ENCODE data around the gene IRGC.
"Not testable (repeated sequence)": the region's sequence is repeated elsewhere in the genome, so short reads cannot be mapped to it uniquely, and the experiment has no call there.

Gene IRGC, protein sequence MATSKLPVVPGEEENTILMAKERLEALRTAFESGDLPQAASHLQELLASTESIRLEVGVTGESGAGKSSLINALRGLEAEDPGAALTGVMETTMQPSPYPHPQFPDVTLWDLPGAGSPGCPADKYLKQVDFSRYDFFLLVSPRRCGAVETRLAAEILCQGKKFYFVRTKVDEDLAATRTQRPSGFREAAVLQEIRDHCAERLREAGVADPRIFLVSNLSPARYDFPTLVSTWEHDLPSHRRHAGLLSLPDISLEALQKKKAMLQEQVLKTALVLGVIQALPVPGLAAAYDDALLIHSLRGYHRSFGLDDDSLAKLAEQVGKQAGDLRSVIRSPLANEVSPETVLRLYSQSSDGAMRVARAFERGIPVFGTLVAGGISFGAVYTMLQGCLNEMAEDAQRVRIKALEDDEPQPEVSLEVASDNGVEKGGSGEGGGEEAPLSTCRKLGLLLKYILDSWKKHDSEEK

GRCh38 chr19:43715776-43716175, at the start of gene IRGC:
Gene IRGC, plus strand, starts transcription at chr19:43716076. Its CDS starts 2,483 bp downstream, at chr19:43718559.
- DNase-seq = no peak

DNA sequence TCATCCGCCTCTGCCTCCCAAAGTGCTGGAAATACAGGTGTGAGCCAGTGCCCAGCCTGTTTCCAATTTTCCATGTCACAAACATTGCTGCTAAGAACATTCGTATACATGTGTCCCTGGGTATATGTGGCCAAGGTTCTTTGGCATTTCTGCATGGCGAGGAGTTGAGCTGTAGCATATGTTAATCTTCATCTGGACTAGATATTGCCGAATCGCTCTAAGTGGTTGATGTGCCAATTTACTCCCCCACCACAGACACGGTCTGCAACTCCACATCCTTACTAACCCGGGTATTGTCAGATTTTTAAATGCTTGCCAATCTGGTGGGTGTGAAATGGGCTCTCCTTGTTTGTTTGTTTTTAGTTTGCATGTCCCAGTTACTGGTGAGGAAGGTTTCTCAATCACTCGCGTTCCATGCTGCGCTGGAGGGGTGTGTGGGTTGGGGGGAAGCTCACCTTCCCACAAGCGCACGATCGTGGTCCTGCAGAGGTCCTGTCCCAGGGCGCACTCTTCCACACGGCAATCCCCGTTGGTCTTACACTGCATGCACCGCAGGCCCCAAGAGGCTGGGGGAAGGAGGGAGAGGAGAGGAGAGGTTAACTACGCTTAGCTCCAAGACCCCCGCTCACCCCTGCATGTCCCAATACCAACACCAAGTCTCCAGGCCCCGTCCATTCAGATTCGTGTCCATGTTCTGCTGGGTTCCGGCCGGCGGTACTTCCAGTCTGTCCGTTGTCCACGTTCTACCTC, 48.6 kb upstream of the IRGC start:
- no peak for DNase-seq

DNA sequence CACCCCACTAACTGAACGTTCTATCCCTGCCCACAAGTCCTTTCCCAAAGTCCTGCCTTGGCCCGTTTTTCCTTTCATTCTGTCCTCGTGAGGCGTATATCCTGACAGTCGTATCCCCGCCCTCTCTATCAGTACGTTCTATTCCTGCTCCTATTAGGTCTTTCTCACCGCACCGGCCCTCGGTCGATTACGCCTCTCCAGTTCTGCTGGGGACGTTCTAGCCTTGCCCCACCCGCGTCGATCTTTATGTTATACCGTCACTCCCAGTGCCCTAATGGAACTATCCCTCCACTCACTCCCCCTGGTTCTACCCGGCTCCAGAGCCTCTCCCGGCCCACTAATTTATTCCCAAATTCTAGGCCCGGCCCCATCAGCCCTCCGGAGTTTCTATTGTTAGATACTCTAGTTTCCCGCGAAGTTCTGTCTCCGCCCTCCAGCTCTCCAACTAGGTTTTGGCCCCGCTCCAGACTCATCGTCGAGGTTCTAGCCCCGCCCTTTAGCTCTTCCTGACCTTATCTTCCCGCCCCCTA, 47.9 kb upstream of the IRGC start:
- no peak for DNase-seq

GRCh38 chr19:43668406-43669109, 47.3 kb upstream of the IRGC start:
- peak; percentile 92 for DNase-seq

DNA sequence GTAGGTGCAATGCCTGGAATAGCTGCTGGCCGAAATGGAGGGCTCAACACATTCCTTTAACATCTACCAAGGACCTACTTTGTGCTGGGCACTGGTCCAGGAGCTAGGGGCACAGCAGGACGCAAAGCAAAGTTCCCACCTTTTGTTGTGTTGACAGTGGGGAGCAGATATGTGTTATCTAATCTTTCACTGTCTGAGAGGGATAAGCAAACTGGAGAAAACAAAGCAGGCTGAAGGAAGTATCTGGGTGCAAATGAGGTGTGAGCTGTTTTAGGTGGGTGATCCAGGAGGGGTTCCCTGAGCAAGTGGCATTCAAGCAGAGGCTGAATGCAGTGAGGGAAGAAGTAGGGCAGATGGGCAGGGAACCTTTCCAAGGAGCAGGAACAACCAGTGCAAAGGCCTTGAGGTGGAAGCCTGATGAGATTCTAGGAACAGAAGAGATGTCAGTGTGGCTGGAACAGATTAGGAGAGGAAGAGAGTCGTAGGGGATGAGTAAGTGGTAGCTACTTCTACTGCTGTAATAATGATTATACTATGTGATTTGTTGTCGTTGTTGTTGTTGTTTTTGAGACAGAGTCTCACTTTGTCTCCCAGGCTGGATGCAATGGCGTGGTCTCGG, 43.7 kb upstream of the IRGC start:
- no peak for DNase-seq

GRCh38 chr19:43673637-43674036, 42.2 kb upstream of the IRGC start:
- no peak for DNase-seq

DNA sequence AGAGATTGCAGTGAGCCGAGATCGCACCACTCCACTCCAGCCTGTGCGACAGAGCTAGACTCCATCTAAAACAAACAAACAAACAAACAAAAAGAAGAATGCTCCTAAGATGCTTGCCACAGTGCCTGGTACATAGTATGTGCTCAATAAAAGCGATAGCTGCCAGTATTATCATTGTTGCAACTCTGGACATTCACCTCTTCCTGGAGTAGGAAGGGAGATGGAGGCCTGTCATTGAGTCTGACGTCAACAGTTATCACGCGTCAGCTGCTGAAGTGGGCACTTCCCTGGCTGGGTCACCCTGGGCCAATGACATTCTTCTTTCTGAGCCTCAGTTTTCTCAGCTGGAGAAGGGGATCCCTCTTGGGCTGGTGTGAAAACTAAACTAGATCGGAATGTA, 41.7 kb upstream of the IRGC start:
- DNase-seq = no peak

DNA sequence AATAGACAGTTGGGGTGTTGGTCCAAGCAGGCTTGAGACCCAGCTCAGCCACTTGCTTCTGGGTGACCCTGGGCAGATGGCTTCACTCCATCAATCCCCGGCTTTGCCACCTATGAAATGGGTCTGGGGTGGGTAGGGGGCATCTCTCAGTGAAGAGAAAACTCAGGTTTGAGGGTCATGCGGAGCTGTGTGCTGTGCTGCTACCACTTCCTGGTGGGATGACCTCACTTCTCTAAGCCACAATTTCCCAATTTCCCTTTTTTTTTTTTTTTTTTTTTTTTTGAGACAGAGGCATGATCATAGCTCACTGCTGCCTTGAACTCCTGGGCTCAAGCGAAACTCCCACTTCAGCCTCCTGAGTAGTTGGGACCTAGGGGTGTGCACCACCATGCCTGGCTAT, 41.3 kb upstream of the IRGC start:
- no peak for DNase-seq

DNA sequence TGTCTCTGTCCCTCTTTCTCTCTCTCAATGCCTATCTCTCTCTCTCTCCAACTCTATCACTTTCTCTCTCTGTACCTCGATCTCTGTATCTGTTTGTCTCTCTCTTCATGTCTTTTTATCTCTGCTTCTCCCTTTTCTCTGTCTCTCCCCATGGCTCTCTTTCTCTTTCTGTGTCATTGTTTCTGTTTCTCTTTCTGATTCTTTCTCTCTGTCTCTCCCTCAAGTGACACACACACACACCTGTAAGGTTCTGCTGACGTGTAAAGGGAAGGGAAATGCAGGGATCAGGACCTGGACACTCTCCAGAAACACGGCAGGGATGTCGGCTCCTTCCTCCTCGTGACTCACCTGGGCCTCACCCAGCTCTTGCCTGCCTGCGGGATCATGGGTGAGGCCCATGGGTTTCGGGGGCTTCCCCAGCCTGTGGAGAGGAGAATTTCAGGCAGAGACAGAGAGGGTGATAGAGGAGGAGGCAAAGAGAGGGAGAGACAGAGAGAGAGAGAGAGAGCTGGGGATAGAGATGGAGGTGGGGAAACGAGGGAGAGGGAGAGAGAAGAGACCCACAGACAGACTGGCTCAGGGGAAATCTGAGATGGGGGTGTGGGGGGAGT, 40.5 kb upstream of the IRGC start:
- no peak for DNase-seq

- DNase-seq = no peak
Measured at GRCh38 chr19:43675906-43676305, 40.0 kb upstream of the IRGC start.

- DNase-seq = no peak
Measured at GRCh38 chr19:43678512-43679261, 37.2 kb upstream of the IRGC start.

DNA sequence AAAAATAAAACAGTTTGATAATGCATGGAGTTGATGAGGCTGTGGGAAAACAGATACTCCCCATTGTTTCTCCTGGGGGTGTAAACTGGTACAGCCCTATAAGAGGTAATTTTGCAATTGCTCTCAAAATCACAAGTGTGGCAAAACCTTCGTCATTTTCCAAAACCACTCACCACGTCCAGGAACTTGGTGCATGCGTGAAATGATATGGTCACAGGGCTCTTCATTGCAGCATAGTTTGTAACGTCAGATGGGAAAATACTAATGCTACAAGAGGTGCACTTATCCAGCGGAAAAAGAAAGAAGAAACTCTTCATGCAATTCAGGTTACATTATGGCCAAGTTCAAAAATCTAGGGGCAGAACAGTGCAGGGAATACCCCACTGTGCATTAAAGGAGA, 34.1 kb upstream of the IRGC start:
- no peak for DNase-seq

DNA sequence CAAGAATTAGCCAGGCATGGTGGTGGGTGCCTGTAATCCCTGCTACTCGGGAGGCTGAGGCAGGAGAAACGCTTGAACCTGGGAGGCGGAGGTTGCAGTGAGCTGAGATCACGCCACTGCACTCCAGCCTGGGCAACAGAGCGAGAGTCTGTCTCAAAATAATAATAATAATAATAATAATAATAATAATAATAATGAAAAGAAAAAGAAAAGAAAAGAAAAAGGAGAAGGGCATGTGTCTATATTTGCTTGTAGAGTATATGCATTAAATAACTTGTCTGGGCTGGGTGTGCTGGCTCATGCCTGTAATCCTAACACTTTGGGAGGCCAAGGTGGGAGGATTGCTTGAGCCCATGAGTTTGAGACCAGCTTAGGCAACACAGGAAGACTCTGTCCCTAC, 33.6 kb upstream of the IRGC start:
- DNase-seq = not testable (repeated sequence)

DNA sequence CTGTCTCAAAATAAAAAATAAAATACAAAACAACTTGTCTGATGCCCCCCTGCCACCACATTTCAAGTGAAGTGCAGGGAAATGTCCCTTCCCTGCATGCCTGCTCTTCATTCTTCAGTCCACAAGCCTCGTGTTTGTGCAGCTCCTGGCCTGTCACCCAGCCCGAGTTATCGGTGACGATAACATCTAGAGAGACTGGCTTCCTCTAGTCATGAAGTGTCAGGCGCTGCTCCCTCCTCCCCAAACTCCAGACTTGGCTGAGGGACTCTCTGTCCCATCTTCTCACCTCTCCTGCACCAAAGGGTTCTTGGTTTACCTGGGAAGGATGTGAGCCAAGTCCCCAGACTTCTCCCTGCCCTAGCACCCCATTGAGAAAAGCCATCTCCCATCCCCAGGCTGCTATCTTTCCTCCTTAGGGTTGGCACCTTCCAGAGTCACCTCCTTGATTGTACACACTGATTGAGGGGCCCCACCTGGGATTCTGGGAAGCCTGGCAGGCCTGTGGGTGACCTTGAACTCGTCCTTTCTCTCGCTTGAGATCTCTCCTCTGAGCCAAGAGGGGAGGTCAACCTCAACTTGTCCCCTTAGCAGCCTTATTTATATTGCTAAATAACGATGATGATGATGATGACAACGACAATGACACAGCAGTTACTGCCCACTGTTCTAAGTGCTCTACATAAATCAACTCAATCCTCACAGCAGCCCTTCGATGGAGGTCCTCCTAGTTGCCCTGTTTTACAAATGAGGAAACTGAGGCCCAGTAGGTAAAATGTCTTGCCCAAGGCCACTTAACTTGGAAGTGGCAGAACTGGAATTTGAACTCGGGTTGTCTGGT, 32.8 kb upstream of the IRGC start:
- no peak for DNase-seq

DNA sequence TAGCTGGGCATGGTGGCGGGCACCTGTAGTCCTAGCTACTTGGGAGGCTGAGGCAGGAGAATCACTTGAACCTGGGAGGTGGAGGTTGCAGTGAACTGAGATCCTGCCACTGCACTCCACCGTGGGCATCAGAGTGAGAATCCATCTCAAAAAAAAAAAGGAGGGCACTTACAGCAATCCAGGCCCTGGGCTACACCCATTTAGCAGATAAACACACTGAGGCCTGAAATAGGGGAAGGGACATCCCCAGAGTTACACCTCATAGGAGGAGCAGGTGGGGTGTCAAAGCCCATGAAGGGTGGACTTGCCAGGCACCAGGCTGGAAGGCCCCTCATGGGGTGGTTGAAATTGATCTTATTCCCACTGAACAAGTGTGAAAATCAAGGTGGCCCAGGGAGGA, 32.0 kb upstream of the IRGC start:
- DNase-seq = no peak

DNA sequence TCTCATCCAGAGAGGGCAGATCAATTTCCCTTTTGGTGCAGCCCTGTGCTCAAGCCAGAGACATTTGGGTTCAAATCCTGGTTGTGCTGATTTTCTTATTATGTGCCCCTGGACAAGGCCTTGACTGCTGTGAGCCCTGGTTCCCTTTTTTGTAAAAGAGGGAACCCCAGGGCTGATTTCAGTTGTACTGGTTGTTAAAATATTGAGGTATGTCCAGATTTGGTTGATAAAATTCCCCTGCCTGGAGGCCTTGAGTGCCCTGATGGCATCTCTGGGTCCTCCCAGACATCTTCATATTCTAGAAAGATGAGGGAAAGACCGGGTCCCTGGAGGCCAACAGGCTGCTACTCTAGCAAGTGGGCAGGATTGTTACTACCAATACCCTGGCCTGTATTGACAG, 31.6 kb upstream of the IRGC start:
- no peak for DNase-seq

GRCh38 chr19:43687660-43687997, 28.2 kb upstream of the IRGC start:
- no peak for DNase-seq

DNA sequence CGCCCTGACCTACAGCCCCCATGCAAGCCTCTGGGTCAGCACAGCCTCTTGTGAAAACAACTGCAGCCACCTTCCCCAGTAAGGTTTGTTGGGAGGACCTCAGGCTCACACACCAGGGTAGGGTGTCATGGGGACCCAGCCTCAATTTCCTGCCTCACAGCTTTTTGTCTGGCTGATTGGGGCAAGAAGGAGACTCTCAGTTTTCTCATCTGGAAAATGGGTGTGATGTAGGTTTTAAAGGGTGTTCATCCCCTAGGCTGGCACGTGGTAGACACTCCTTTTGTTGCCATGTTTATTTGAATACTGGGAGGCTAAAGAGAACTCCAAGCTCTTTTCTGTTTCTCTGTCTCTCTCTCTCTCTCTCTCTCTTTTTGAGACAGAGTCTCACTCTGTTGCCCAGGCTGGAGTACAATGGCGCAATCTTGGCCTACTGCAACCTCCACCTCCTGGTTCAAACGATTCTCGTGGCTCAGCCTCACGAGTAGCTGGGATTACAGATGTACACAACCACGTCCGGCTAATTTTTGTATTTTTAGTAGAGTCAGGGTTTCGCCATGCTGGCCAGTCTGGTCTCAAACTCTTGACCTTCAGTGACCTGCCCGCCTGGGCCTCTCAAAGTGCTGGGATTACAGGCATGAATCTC, 27.7 kb upstream of the IRGC start:
- no peak for DNase-seq

DNA sequence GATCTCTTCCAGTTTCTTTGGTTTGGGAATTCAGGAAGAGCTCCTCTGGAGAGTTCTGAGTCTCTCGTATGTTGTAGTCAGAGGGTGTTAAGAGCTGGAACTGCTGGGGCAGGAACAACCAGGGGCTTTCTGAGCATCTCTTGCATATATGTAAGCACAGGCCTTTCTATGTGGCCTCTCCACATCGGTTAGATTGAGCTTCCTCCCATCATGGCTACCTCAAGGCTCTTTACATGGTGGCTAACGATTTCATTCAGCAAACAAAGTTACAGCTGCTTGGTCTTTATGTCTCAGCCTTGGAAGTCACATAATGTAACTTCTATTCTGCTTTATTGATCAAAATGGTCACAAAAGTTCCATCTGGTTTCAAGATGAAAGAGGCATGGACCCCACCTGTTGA, 25.4 kb upstream of the IRGC start:
- no peak for DNase-seq

- DNase-seq = no peak
Measured at GRCh38 chr19:43690890-43691289, 25.0 kb upstream of the IRGC start.

All from SIG-M5 (cell line).